Hepatocyte (in vitro differentiated cells): ENCODE data around the gene ZNF697.

Experiments
- CTCF ChIP-seq: fragments of 200-600 bp; sonication (generic); IDR thresholded peaks from 2 replicates; pipeline ENCODE4 v1.5.1; 2016; ENCODE audit warnings: antibody characterized with exemption, mild to moderate bottlenecking; ENCODE audit not compliant: poor library complexity
- EZH2phosphoT487 ChIP-seq: fragments of 200-600 bp; sonication (generic); IDR thresholded peaks from one replicate; pipeline ENCODE4 v1.6.1; 2018; ENCODE audit warnings: antibody characterized with exemption, mild to moderate bottlenecking, low read depth, moderate library complexity; ENCODE audit not compliant: unreplicated experiment, severe bottlenecking

- no peak for TF ChIP-seq CTCF
- no peak for TF ChIP-seq EZH2phosphoT487
Measured at GRCh38 chr1:119659628-119660027, 11.6 kb upstream of the ZNF697 start.
